Erythroblast (primary cell): ENCODE measurements around the gene CALN1.

ENCODE experiments used
- GATA1 ChIP-seq: IDR thresholded peaks from 2 replicates; pipeline ENCODE4 v1.6.1; 2011; ENCODE audit warnings: low read depth, mild to moderate bottlenecking, control low read depth, low read length, moderate library complexity
- POLR2A ChIP-seq: IDR thresholded peaks from 2 replicates; pipeline ENCODE4 v1.6.1; 2011; ENCODE audit warnings: mild to moderate bottlenecking, low read length

GRCh38 chr7:72308986-72309385 is 103.2 kb downstream of the CALN1 start:
- no peak for TF ChIP-seq POLR2A
- TF ChIP-seq GATA1 = no peak
